ENCODE data around the gene MAGI2. TPM values are rescaled to one million over a fixed set of nuclear protein-coding genes. Genes with fewer than 3 reads are reported as not detected.

Gene MAGI2
- total RNA-seq, 1 experiment from 2014 or later, result 2.0 TPM

DNA sequence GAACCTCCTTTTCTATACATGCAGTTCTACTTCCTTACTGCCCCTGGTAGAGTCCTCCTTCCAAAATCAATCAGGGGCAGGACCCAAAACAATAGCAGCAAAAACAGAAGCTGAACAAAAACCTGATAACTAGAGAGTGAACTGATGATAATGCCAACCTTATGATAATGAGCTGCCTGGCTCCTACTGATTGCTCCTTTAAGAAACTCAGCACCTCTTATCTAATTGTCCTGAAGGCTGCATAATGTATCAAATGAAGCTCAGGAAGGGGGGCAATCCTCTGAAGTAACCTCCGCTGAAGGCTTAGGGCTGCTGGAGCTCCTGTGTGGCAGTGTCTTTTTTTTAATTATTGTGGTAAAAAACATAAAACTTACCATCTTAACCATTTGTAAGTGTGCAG, 1397.9 kb downstream of the MAGI2 start:
- DNase-seq (ENCODE audit: low read depth, low spot score), result no peak
- in situ Hi-C loops (cut with HindIII; ENCODE audit: low pct_unique_long_range_greater_than_20kb, low sequenced_read_pairs), result no loop called here

DNA sequence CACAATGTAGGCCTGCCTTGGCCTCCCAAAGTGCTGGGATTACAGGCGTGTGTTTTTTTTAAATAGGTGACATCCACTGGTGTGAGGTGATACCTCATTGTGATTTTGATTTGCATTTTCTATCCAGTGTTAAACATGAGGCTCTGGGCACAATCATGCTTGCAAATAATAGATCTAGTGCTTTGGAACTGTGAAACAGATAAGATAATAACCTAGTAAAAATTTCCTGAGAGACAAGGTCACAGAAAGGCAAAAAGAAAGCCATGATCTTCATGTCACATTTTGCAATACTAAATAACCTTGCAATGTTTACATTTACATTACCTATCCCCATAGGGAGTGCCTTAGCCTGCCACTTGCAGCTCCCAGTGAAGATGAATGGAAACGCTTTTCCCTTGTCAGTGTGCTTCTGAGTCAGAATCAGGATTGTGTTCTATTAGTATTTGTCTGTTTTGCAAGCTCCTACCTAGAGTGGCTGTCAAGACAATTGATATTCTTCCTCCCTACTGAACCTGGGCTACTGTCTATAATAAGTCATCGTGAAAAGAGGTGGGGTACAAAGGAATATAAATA, 1398.4 kb downstream of the MAGI2 start:
- DNase-seq (ENCODE audit: low read depth, low spot score), result no peak
- in situ Hi-C loops (cut with HindIII; ENCODE audit: low pct_unique_long_range_greater_than_20kb, low sequenced_read_pairs), result no loop called here

DNA sequence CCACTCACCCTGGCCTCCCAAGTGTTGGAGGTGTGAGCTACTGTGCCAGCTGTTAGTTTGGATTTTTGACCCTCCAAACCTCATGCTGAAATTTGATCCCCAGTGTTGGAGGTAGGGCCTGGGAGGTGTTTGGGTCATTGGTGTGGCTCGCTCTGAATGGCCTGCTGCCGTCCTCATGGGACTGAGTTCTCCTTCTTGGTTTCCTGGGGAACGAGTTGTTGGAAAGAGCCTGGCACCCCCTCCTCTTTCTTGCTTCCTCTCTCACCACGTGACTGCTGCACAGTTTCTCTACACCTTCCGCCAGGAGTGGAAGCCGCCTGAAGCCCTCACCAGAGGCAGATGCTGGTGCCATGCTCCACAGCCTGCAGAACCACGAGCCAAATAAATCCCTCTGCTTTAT, 1401.4 kb downstream of the MAGI2 start:
- DNase-seq (ENCODE audit: low read depth, low spot score), result no peak
- in situ Hi-C loops (cut with HindIII; ENCODE audit: low pct_unique_long_range_greater_than_20kb, low sequenced_read_pairs), result no loop called here

DNA sequence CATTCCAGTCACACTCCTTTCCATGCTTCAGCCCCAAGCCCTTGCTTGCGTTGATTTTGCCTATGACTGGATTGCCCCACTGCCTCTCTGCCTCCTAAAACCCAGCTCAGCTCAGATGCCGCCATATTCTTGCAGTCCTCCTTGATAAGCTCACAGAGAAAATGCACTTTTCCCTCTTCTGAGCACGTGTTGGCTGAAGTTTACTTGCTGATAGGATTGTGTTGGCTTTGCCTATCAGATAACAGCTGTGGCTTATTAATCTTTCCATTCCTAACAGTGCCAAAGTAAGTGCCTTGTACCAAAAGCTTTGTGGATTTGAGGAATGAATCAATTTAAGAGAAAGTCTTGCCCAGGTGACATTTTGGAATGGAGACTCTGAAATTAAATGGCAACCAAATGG, 1405.7 kb downstream of the MAGI2 start:
- DNase-seq (ENCODE audit: low read depth, low spot score), result no peak
- in situ Hi-C loops (cut with HindIII; ENCODE audit: low pct_unique_long_range_greater_than_20kb, low sequenced_read_pairs), result no loop called here

DNA sequence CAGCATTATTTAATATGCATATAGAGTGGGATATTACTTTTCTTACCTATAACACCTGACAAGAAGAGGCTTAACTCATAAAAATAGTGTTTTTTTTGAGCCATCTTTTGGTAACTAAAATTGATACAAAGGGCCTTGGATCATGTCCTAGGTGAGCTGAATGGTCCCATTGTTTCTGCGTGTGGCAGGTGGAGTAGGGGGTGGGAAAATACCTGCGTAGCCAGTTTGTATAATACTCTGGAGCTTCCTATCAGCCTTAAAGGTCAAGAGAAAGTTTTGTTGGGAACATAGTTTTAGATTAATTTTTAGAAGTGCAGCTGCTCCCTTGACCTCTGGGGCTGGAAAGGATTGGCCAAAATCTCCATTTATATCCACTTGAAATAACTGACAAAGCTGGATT, 1410.3 kb downstream of the MAGI2 start:
- in situ Hi-C loops (cut with HindIII; ENCODE audit: low pct_unique_long_range_greater_than_20kb, low sequenced_read_pairs), result no loop called here

DNA sequence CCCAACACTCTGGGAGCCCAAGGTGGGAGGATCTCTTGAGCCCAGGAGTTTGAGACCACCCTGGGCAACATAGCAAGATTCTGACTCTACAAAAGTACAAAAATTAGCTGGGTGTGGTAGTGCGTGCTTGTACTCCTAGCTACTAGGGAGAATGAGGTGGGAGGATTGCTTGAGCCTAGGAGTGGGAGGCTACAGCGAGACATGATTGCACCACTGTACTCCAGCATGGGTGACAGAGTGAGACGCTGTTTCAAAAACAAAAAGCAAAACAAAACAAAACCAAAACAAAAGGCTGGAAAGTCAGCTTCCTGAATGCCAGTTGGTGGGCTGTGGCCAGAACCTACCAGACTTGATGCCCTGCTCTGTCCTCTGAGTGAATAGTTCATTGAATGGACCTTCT, 1412.0 kb downstream of the MAGI2 start:
- no peak for DNase-seq (ENCODE audit: low read depth, low spot score)
- in situ Hi-C loops (cut with HindIII; ENCODE audit: low pct_unique_long_range_greater_than_20kb, low sequenced_read_pairs), result no loop called here

More for the DNA sequence above, 1410.3 kb downstream of the MAGI2 start:
- DNase-seq (ENCODE audit: low read depth, low spot score), result no peak

DNA sequence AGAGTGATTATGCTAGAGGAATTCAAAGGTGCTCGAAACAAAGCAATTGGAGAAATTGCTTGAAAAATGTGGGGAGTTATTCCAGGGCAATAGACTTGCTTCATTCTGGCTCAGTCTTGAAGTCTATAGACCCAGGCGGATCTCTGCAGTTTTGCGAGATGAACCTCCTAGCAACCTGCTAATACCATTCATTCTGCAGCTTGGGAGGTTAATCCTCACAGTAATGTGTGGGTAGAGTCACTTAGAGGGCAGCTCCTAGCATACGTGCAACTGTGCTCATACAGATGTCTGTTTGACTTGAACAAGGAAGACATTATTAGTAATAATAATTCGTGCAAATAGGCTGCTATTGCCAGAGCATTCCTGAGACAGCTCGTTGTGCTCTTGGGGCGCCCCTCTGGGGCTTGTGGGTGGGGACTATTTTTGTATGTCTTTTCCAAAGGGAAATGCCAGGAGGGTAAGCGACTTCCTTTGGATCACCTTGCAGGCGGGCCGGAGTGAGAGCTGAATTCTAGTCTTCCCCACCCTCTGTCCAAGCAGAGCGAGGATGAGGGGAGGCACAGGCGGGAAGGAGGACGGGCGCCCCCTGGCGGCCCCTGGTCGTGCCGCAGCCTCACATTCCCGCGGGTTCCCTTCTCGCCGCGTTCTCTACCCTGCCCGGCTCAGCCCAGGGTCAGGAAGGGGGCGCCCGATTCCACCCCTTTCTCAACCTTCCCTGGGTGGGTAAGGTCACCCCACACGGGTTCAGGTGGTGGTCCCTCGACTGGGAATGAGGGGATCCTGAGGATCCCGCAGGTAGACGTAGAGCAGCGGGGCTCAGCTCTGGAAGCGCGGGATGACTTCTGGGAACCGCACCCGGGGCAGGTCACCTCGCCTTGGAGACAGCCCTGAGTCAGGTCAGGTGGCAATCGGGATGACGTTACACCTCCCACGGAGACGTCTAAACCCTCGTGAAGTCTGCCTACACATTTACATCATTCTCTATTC, 1413.4 kb downstream of the MAGI2 start:
- in situ Hi-C loops (cut with HindIII; ENCODE audit: low pct_unique_long_range_greater_than_20kb, low sequenced_read_pairs), result no loop called here
- peak; percentile 50 for DNase-seq (ENCODE audit: low read depth, low spot score)

DNA sequence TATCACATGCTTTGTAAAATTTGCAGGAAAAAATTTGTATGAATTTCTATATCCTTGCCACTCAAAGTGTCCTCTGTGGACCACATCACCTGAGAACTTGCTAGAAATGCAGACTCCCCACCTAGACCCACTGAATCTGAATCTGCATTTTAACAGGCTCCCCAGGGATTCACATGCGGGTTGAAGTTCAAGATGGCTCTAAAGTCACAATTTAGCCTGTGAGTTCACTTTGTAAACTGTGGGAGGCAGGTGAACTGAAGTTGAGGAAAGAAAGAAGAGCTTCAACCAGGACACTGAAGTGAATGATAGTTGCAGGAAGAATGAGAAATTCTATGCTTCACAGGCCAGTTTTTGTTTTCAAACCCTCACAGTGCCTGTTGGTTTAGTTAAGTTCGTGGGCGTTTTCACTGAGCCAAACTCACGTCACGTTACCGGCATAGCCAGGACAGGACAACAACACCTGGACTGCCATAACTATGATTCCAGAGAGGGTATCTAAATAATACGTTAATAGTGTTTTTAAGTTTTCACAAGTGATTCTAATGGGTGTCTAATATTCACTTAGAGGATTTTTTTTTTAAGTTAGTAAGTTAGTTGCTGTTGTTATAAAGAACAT, 1414.9 kb downstream of the MAGI2 start:
- no peak for DNase-seq (ENCODE audit: low read depth, low spot score)
- in situ Hi-C loops (cut with HindIII; ENCODE audit: low pct_unique_long_range_greater_than_20kb, low sequenced_read_pairs), result no loop called here

DNA sequence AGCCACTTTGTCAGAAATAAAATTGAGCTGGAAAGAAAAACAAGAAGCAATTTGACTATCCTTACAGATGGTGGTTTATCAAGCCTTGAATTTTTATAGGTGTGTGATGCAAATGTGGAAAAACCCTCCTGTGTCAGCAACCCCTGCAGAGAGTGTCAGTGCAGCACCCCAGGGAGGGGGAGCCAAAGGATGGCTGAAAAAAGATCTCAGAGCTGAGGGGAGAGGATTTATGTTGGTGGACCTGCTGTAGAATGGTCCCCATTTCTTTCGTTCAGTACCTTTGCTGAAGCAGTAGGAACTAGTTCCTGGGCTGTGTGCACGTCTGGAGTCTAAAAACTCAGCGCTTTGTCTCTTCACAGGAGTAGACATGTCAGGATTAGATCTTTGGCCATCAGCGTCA, 1415.9 kb downstream of the MAGI2 start:
- in situ Hi-C loops (cut with HindIII; ENCODE audit: low pct_unique_long_range_greater_than_20kb, low sequenced_read_pairs), result no loop called here
- DNase-seq (ENCODE audit: low read depth, low spot score), result no peak

DNA sequence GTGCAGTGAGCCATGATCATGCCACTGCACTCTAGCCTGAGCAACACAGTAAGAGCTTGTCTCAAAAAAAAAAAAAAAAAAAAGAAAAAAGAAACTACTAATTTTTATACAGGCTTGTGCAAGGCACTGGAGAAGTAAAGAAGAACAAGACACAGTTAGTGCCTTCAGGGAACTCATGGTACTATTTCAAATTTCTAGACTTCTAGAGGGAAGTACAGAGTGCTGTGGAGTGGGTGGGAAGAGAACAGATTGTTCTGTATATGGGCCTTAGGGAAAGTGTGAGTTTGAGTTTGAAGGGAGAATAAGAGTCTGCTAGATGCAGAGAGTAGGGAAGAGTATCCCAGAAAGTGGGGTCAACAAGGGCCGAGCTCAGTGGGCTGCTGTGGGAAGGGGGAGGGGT, 1420.1 kb downstream of the MAGI2 start:
- in situ Hi-C loops (cut with HindIII; ENCODE audit: low pct_unique_long_range_greater_than_20kb, low sequenced_read_pairs), result no loop called here
- no peak for DNase-seq (ENCODE audit: low read depth, low spot score)

DNA sequence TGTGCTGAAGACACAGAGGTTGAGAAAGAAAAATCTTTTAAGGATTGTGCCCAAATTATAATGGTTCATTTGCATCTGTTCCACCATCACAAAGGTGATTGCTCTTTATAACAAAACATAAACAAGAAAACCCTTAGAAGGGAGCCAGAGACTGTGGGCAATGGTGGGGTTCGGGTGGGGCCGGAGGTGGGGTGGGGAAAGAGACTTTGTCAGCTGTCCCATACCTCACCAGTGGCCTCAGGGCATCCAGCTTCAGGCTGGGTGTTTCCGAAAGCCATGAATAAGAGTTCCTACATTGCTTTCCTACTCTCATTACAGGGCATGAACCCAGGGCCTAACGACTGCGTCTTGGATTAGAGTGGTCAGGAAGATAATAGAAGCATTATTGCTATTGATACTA, 1427.0 kb downstream of the MAGI2 start:
- no peak for DNase-seq (ENCODE audit: low read depth, low spot score)
- in situ Hi-C loops (cut with HindIII; ENCODE audit: low pct_unique_long_range_greater_than_20kb, low sequenced_read_pairs), result no loop called here

DNA sequence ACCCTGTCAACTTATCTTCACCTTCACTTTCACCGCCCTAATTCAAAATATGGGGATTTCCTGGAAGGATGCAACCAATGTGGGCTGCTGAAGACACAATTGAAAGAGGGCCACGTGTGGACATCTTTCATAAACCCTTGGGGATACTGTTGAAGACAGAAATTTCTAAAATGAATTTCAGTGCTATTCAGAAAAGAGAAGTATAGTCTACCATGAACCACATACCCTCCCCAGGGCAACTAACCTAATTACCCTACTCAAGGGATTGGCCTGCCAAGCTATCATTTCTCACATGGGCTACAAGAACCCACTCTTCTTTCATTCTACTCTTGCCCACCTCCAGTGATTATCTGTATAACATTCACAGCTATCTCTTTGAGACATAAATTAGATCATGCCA, 1428.9 kb downstream of the MAGI2 start:
- in situ Hi-C loops (cut with HindIII; ENCODE audit: low pct_unique_long_range_greater_than_20kb, low sequenced_read_pairs), result no loop called here
- no peak for DNase-seq (ENCODE audit: low read depth, low spot score)

DNA sequence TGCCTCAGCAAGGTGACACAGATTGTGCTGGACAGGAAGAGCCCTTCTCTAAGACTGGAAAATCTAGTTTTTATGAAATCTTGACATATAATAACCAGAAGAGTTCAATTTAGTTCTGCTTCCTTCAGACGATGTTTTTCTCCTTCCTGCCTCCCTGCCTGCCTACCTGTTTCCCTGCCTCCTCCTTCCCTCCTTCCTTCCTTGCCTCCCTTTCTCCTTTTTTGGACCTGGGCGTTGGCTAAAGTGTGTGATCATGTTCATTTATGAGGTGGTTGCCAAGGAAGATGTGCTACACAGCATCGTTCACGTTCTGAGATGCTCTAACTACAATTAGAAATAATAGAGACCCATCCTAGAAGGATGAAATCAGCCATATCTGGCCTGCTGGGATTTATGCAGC, 1430.3 kb downstream of the MAGI2 start:
- in situ Hi-C loops (cut with HindIII; ENCODE audit: low pct_unique_long_range_greater_than_20kb, low sequenced_read_pairs), result no loop called here
- DNase-seq (ENCODE audit: low read depth, low spot score), result no peak

DNA sequence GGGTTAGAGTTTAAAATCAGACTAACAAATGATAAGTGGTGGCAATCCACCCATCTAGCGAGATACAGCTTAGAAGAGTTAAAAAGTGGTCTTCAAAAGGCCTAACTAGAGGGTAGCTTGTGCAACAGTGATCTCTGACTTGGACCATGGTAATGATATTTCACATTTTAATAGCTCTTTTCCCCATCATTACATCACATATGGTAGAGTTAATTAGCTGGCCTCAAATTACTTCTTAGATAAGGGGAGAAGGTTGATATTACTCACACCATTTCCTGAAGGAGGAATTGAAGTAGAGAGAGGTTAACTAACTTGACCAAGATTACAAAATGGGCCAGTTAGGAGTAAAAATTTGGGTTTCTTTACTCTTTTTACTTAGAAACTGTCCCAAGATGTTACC, 1431.3 kb downstream of the MAGI2 start:
- no peak for DNase-seq (ENCODE audit: low read depth, low spot score)
- in situ Hi-C loops (cut with HindIII; ENCODE audit: low pct_unique_long_range_greater_than_20kb, low sequenced_read_pairs), result no loop called here

DNA sequence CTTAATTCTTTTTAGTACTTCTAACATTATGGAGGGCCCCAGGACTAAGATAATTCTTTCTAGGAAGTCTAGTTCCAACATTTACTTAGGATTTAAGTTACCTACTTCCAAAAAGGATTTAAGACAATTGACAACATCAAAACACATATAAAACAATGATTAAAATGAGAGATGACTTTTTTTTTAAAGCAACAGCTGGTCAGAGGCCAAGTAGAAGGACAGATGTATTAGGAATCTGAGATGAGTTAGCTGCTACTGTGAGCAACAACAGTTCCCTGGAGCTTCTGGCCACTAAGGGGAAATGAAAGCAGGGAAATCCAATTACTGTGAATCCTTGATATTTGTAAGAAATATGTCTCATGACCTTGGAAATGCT, 1432.6 kb downstream of the MAGI2 start:
- in situ Hi-C loops (cut with HindIII; ENCODE audit: low pct_unique_long_range_greater_than_20kb, low sequenced_read_pairs), result no loop called here
- no peak for DNase-seq (ENCODE audit: low read depth, low spot score)

DNA sequence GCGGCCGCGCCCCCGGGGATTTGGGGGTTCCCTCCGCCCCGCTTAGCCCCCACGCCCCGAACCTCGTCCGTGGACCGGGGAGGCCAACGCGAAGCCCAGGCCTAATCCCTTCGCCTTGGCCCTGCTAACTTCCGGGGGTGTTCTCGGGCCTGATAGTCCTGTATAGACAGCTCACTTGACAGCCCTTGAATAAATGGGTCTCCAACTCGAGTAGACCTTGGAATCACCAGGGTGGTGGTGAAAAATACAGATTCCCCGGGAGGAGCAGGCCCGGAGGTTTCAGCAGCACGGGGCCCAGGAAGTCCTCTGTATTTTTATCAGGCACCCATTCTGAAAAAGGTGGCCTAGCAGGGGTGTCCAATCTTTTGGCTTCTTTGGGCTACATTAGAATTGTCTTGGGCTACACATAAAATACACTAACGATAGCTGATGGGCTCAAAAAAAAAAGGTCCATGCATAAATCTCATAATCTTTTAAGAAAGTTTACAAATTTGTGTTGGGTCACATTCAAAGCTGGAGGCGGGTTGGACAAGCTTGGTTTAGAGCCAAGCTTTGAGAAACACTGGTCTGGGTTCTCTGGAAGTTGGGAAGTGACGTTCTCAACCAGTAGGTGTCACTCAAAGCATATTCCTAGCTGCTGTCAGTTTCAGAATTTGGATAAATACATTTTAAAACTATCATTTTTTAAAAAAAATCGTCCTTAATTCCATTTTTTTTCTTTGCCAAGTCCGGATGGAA, 1433.2 kb downstream of the MAGI2 start:
- in situ Hi-C loops (cut with HindIII; ENCODE audit: low pct_unique_long_range_greater_than_20kb, low sequenced_read_pairs), result no loop called here
- peak; percentile 81 for DNase-seq (ENCODE audit: low read depth, low spot score)

DNA sequence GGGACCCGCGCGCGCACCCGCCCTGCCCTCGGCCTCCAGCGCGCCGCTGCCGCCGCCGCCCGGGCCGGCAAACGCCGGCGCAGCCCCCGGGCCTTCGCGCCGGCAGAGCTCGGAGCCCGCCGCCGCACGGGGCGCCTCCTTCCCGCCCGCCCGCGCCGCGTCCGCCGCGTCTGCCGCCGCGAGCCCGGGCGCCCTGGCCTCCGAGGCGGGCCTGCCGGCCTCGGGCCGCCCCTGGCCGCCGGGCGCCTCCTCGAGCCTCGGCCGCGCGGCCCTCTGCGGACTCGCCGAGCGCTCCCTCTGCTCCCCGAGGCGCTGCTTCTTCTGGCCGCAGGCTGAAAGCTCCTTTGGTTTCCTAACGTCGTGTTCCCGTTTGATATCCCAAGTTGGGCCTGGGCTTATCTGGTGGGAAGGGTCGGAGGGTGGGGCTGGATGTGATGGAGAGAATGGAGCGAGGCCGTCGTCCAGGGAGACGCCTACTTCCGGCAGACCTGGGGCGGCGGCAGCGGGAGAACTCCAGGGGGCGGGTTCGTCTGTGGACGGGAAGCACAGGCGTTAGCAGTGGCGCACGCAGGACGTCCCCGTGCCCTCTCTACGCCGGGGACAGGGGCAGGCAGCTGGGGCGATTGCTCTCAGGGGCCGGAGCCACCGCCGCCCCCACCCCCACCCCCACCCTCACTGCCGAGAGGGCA, 1433.9 kb downstream of the MAGI2 start:
- peak; percentile 60 for DNase-seq (ENCODE audit: low read depth, low spot score)
- in situ Hi-C loops (cut with HindIII; ENCODE audit: low pct_unique_long_range_greater_than_20kb, low sequenced_read_pairs), result no loop called here

Data from SK-MEL-5 (cell line).